ENCODE results near the gene LRCOL1. TPM values are rescaled to one million over a fixed set of nuclear protein-coding genes. Genes with fewer than 3 reads are reported as not detected.

LRCOL1 gene
- total RNA-seq, 1 donor from 2014 or later: not detected

DNA sequence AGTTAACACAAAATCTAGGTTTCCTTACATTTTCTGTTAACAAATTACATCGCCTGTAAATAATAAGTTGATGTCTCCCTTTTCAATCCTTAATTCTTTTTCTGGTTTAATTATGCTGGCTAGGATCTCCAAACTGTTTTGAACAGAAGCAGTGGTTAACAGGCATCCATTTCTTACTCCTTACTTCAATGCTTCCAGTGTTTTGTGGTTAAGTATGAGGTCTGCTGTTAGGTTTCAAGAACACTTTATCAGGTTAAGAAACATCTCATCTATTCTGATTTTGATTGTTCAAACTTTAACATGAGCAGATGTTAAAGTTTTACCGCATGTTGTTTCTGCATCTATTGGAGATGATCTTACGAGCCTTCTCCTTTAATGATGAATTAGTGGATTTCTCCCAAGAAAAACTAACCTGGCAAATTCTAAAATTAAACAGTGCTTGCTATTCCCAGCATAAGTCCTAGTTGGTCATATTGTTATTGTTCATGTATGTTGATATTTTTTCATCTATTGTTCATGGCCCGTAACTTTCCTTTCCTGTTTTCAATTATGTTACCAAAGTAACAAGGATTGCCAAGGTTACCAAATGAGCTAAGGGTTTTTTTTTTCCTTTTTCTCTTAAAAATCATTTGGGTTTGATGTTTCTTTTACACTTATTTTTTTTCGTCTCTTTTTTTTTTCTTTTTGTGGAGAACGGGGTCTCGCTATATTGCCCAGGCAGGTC is 43.3 kb upstream of the LRCOL1 start:
- DNase-seq: no peak
- intact Hi-C loops (cut with micrococcal nuclease): no loop called here
- H3K9me3 ChIP-seq (replicated peaks): no peaks in the 10 kb centered on the region
- no peak overlapping the region for H3K4me3 ChIP-seq
- H3K27ac ChIP-seq (replicated peaks): no peak overlapping the region
- peaks cover 79% of the 10 kb centered on the region for H3K36me3 ChIP-seq
- TF ChIP-seq, protein P1, sequence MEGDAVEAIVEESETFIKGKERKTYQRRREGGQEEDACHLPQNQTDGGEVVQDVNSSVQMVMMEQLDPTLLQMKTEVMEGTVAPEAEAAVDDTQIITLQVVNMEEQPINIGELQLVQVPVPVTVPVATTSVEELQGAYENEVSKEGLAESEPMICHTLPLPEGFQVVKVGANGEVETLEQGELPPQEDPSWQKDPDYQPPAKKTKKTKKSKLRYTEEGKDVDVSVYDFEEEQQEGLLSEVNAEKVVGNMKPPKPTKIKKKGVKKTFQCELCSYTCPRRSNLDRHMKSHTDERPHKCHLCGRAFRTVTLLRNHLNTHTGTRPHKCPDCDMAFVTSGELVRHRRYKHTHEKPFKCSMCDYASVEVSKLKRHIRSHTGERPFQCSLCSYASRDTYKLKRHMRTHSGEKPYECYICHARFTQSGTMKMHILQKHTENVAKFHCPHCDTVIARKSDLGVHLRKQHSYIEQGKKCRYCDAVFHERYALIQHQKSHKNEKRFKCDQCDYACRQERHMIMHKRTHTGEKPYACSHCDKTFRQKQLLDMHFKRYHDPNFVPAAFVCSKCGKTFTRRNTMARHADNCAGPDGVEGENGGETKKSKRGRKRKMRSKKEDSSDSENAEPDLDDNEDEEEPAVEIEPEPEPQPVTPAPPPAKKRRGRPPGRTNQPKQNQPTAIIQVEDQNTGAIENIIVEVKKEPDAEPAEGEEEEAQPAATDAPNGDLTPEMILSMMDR (IDR thresholded peaks at IDR 0.05; ENCODE audit: borderline replicate concordance): no peak
- no peaks in the 10 kb centered on the region for H3K27me3 ChIP-seq (ENCODE audit: low read depth)
- no peaks in the 10 kb centered on the region for H3K4me1 ChIP-seq

DNA sequence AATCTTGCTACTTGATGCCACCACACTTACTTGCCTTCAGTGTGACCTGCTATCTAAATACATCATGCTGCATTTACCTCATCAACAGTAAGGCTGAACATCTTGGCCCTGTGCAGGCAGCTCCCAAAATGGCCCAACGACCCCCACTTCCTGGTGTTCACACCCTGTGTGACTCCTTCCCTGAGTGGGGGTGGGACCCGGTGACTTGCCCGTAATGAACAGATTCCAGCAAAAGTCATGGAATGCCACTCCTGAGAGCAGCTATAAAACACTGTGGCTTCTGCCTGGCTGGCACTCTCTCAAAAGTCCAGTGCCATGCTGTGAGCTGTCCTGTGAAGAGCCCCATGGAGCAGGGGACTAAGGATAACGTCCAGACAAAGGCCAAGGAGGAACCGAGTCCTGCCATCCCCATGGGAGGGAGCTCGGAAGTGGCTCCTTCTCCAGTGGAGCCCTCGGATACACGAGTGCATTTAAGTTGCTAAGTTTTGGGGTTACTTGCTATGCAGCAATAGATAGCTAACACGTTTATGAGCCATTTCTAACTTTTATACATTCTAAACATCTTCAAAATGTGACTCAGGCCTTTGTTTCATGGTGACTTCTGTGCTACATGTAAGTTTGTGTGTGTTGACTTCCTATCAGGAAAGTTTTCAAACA is 41.2 kb upstream of the LRCOL1 start:
- no peak for DNase-seq
- no peaks in the 10 kb centered on the region for H3K4me1 ChIP-seq
- H3K36me3 ChIP-seq: peaks cover 78% of the 10 kb centered on the region
- H3K9me3 ChIP-seq (replicated peaks): no peaks in the 10 kb centered on the region
- no peaks in the 10 kb centered on the region for H3K27me3 ChIP-seq (ENCODE audit: low read depth)
- intact Hi-C loops (cut with micrococcal nuclease): no loop called here
- H3K4me3 ChIP-seq: no peak overlapping the region
- TF ChIP-seq, protein P1 (IDR thresholded peaks at IDR 0.05; ENCODE audit: borderline replicate concordance): no peak
- H3K27ac ChIP-seq (replicated peaks): no peak overlapping the region

DNA sequence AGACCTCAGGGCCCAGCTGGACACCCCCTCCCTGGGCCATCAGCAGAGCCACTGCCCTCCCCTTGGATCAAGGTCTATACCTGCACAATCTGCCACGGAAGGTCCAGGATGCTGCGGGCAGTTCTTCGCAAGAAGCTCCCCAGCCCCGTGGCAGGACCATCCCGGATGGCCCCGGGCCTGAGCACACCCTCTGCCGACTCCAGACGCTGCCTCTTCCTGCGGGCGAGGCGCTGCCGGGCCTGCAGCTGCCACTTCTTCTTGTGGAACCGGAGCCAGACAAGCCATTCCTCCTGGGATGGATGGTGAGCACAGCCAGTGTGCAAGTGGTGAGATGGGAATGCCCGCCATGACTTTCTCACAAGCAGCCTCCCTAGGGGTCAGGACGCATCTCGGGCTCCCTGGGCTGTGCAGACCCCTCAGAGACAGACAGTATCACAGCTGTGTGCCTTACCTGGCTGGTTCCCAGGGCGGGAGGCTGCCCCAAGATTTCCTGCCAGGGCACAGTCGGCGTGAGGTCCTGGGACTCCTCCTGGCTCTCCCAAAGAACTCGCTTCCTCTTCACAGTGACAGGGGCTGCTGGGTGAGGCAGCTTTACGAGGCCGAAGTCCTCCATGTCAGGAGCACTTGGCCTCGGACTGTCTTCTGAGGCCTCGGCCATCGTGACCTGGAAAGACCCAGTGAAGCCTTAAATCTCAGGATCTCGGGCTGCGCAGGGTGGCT is 39.0 kb upstream of the LRCOL1 start:
- peaks cover 67% of the 10 kb centered on the region for H3K36me3 ChIP-seq
- no peaks in the 10 kb centered on the region for H3K9me3 ChIP-seq (replicated peaks)
- no peaks in the 10 kb centered on the region for H3K4me1 ChIP-seq
- H3K4me3 ChIP-seq: no peak overlapping the region
- DNase-seq: no peak
- TF ChIP-seq, protein P1 (IDR thresholded peaks at IDR 0.05; ENCODE audit: borderline replicate concordance): no peak
- no peak overlapping the region for H3K27ac ChIP-seq (replicated peaks)
- intact Hi-C loops (cut with micrococcal nuclease): no loop called here
- no peaks in the 10 kb centered on the region for H3K27me3 ChIP-seq (ENCODE audit: low read depth)

DNA sequence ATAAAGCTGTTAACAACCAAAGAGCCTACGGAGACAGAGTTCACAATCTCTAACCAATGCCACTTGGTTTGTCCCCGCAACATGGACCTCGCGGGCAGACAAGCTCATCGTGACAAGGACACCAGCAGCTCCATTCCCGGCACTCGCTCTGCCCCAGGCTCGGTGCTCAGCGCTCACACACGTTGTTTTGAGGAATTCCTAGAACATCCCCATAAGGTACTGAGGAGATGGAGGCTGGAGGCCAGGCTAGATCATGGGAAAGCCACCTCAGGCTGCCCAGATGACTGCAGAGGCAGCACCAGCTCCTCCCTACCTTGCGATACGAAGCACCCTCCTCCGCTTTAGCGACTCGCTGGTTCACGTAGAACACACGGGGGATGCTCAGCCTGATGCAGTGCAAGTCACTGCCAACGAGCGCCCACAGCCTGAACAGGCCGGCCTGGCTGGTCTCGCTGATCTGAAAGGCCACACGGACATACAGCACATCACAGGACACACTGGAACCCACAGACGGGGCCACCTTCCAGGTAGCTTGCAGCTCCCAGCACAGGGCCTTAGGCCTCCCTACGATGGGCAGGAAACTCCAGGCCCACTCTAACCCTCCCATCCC is 38.3 kb upstream of the LRCOL1 start:
- Histone ChIP-seq H3K27ac (replicated peaks) (no peak overlapping the region), H3K4me1 (no peaks in the 10 kb centered on the region), H3K27me3 (ENCODE audit: low read depth) (no peaks in the 10 kb centered on the region), H3K36me3 (peaks cover 65% of the 10 kb centered on the region), H3K9me3 (replicated peaks) (no peaks in the 10 kb centered on the region), H3K4me3 (no peak overlapping the region)
- DNase-seq: no peak
- TF ChIP-seq, protein P1 (IDR thresholded peaks at IDR 0.05; ENCODE audit: borderline replicate concordance): no peak
- intact Hi-C loops (cut with micrococcal nuclease): no loop called here

DNA sequence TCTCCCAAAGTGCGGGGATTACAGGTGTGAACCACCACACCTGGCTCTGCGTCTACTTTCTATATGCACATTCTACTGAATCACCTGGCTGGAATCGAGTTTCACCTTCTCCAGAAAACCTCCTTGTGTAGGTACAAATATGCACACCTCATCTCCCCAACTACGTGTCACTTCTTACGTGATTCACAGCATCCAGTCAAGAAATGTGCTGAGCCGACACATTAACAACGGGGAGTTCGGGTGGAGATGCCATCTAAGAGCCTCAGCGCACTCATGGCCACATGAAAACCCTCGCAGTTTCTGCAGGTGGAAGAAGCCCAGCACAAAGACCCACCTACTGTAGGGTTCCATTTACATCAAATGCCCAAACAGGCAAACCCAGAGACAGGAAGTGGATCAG is 37.5 kb upstream of the LRCOL1 start:
- intact Hi-C loops (cut with micrococcal nuclease): no loop called here
- no peaks in the 10 kb centered on the region for H3K4me1 ChIP-seq
- H3K4me3 ChIP-seq: no peak overlapping the region
- no peaks in the 10 kb centered on the region for H3K9me3 ChIP-seq (replicated peaks)
- no peak overlapping the region for H3K27ac ChIP-seq (replicated peaks)
- no peak for DNase-seq
- TF ChIP-seq, protein P1 (IDR thresholded peaks at IDR 0.05; ENCODE audit: borderline replicate concordance): no peak
- H3K27me3 ChIP-seq (ENCODE audit: low read depth): no peaks in the 10 kb centered on the region
- peaks cover 67% of the 10 kb centered on the region for H3K36me3 ChIP-seq
